ENCODE measurements around the gene ARAP2.

ARAP2 gene

GRCh38 chr4:36163198-36163597 lies 81.1 kb downstream of the ARAP2 start:
- H3K36me3 ChIP-seq (replicated peaks; ENCODE audit: low read depth, low read length), result peaks cover 33% of the 10 kb centered on the region
- TF ChIP-seq CTCF (IDR thresholded peaks at IDR 0.05; ENCODE audit: low read depth, low read length), result no peak
- no peak for TF ChIP-seq EZH2phosphoT487 (IDR thresholded peaks at IDR 0.05; ENCODE audit: low read depth)
- H3K9ac ChIP-seq (ENCODE audit: low read length), result no peak overlapping the region
- no peaks in the 10 kb centered on the region for H3K9me3 ChIP-seq (ENCODE audit: insufficient read depth, low read length)
- H3K4me3 ChIP-seq (ENCODE audit: low read length), result no peak overlapping the region
- H3K27ac ChIP-seq (ENCODE audit: low read length), result no peak overlapping the region
- H3K4me1 ChIP-seq (ENCODE audit: low read length), result no peaks in the 10 kb centered on the region
- no peaks in the 10 kb centered on the region for H3K79me2 ChIP-seq (ENCODE audit: low read length)
- no peak overlapping the region for H3K4me2 ChIP-seq (ENCODE audit: low read length)
- no peaks in the 10 kb centered on the region for H4K20me1 ChIP-seq (ENCODE audit: insufficient read depth, low read length)
- no peaks in the 10 kb centered on the region for H3K27me3 ChIP-seq (ENCODE audit: low read depth, low read length)
- H2AFZ ChIP-seq (ENCODE audit: low read depth, low read length), result no peak overlapping the region

- no peak overlapping the region for H3K27ac ChIP-seq (ENCODE audit: low read length)
- H3K9ac ChIP-seq (ENCODE audit: low read length), result no peak overlapping the region
- no peaks in the 10 kb centered on the region for H3K4me1 ChIP-seq (ENCODE audit: low read length)
- no peak overlapping the region for H2AFZ ChIP-seq (ENCODE audit: low read depth, low read length)
- no peak overlapping the region for H3K4me2 ChIP-seq (ENCODE audit: low read length)
- no peaks in the 10 kb centered on the region for H3K79me2 ChIP-seq (ENCODE audit: low read length)
- no peaks in the 10 kb centered on the region for H4K20me1 ChIP-seq (ENCODE audit: insufficient read depth, low read length)
- H3K27me3 ChIP-seq (ENCODE audit: low read depth, low read length), result no peaks in the 10 kb centered on the region
- no peaks in the 10 kb centered on the region for H3K9me3 ChIP-seq (ENCODE audit: insufficient read depth, low read length)
- H3K36me3 ChIP-seq (replicated peaks; ENCODE audit: low read depth, low read length), result peaks cover 31% of the 10 kb centered on the region
- TF ChIP-seq CTCF (IDR thresholded peaks at IDR 0.05; ENCODE audit: low read depth, low read length) (peak; percentile 35), EZH2phosphoT487 (IDR thresholded peaks at IDR 0.05; ENCODE audit: low read depth) (no peak)
- no peak overlapping the region for H3K4me3 ChIP-seq (ENCODE audit: low read length)
These were observed 85.1 kb downstream of the ARAP2 start for GRCh38 chr4:36159208-36159607.

GRCh38 chr4:36152735-36153134 lies 91.6 kb downstream of the ARAP2 start:
- Histone ChIP-seq H3K79me2 (ENCODE audit: low read length) (no peaks in the 10 kb centered on the region), H3K9me3 (ENCODE audit: insufficient read depth, low read length) (no peaks in the 10 kb centered on the region), H3K36me3 (replicated peaks; ENCODE audit: low read depth, low read length) (peaks cover 6% of the 10 kb centered on the region), H3K27me3 (ENCODE audit: low read depth, low read length) (no peaks in the 10 kb centered on the region), H4K20me1 (ENCODE audit: insufficient read depth, low read length) (no peaks in the 10 kb centered on the region; the same call in 1 of the 2 replicates), H2AFZ (ENCODE audit: low read depth, low read length) (no peak overlapping the region), H3K4me2 (ENCODE audit: low read length) (no peak overlapping the region), H3K4me1 (ENCODE audit: low read length) (no peaks in the 10 kb centered on the region), H3K9ac (ENCODE audit: low read length) (no peak overlapping the region), H3K27ac (ENCODE audit: low read length) (no peak overlapping the region), H3K4me3 (ENCODE audit: low read length) (no peak overlapping the region)
- TF ChIP-seq CTCF (IDR thresholded peaks at IDR 0.05; ENCODE audit: low read depth, low read length), result no peak
- no peak for TF ChIP-seq EZH2phosphoT487 (IDR thresholded peaks at IDR 0.05; ENCODE audit: low read depth)

- H3K27ac ChIP-seq (ENCODE audit: low read length), result no peak overlapping the region
- no peaks in the 10 kb centered on the region for H3K27me3 ChIP-seq (ENCODE audit: low read depth, low read length)
- H3K79me2 ChIP-seq (ENCODE audit: low read length), result no peaks in the 10 kb centered on the region
- no peak overlapping the region for H2AFZ ChIP-seq (ENCODE audit: low read depth, low read length)
- peaks cover 13% of the 10 kb centered on the region for H3K36me3 ChIP-seq (replicated peaks; ENCODE audit: low read depth, low read length)
- H3K4me1 ChIP-seq (ENCODE audit: low read length), result no peaks in the 10 kb centered on the region
- no peak overlapping the region for H3K4me3 ChIP-seq (ENCODE audit: low read length)
- H4K20me1 ChIP-seq (ENCODE audit: insufficient read depth, low read length), result no peaks in the 10 kb centered on the region
- no peak overlapping the region for H3K9ac ChIP-seq (ENCODE audit: low read length)
- TF ChIP-seq EZH2phosphoT487 (IDR thresholded peaks at IDR 0.05; ENCODE audit: low read depth), result no peak
- TF ChIP-seq CTCF (IDR thresholded peaks at IDR 0.05; ENCODE audit: low read depth, low read length), result no peak
- H3K9me3 ChIP-seq (ENCODE audit: insufficient read depth, low read length), result no peaks in the 10 kb centered on the region
- H3K4me2 ChIP-seq (ENCODE audit: low read length), result no peak overlapping the region
These were observed 101.8 kb downstream of the ARAP2 start for GRCh38 chr4:36142504-36142903.
